CD4-positive, alpha-beta T cell treated with Interleukin-15 for 1 hour (primary cell): Measurements from ENCODE around the gene HRAS.
"Not testable (repeated sequence)": the region's sequence is repeated elsewhere in the genome, so short reads cannot be mapped to it uniquely, and the experiment has no call there.

Experiments used
- DNase-seq: peaks from one replicate; pipeline ENCODE4 v3.0.0-alpha.2; 2020

HRAS gene

GRCh38 chr11:532527-532985 lies 2.8 kb downstream of the HRAS start:
- no peak for DNase-seq

- no peak for DNase-seq
Measured at GRCh38 chr11:531919-532526, 3.4 kb downstream of the HRAS start.

- DNase-seq, result no peak
Measured at GRCh38 chr11:530960-531831, 4.2 kb downstream of the HRAS start.

- no peak for DNase-seq
Measured at GRCh38 chr11:529728-530411, 5.5 kb downstream of the HRAS start.

GRCh38 chr11:528815-529727 lies 6.3 kb downstream of the HRAS start:
- DNase-seq, result no peak

- DNase-seq, result no peak
Measured at GRCh38 chr11:528166-528814, 7.1 kb downstream of the HRAS start.

- DNase-seq, result no peak
Measured at GRCh38 chr11:526192-526591, 9.2 kb downstream of the HRAS start.

GRCh38 chr11:521177-521688 lies 14.1 kb downstream of the HRAS start:
- no peak for DNase-seq

GRCh38 chr11:520428-521176 lies 14.8 kb downstream of the HRAS start:
- no peak for DNase-seq

- peak; percentile 86 for DNase-seq
Measured at GRCh38 chr11:518463-519202, 16.7 kb downstream of the HRAS start.

- not testable (repeated sequence) for DNase-seq
Measured at GRCh38 chr11:516918-517685, 18.3 kb downstream of the HRAS start.

- DNase-seq, result no peak
Measured at GRCh38 chr11:516400-516799, 19.0 kb downstream of the HRAS start.

GRCh38 chr11:515131-515530 lies 20.2 kb downstream of the HRAS start:
- DNase-seq, result no peak

- no peak for DNase-seq
Measured at GRCh38 chr11:514606-515005, 20.8 kb downstream of the HRAS start.

- no peak for DNase-seq
Measured at GRCh38 chr11:512761-513595, 22.4 kb downstream of the HRAS start.

- DNase-seq, result no peak
Measured at GRCh38 chr11:508956-509355, 26.4 kb downstream of the HRAS start.

- no peak for DNase-seq
Measured at GRCh38 chr11:507727-508515, 27.5 kb downstream of the HRAS start.
